ENCODE measurements around the gene AIFM1. TPM values are rescaled to one million over a fixed set of nuclear protein-coding genes. Genes with fewer than 3 reads are reported as not detected.

The AIFM1 gene
- total RNA-seq, 1 donor from 2014 or later = 14.0 TPM

- no peak for DNase-seq
Measured at GRCh38 chrX:130090364-130090763, 75.3 kb downstream of the AIFM1 start.

- DNase-seq = no peak
Measured at GRCh38 chrX:130086447-130087206, 79.0 kb downstream of the AIFM1 start.

GRCh38 chrX:130085551-130086446 is 79.8 kb downstream of the AIFM1 start:
- DNase-seq = peak; percentile 94

- DNase-seq = no peak
Measured at GRCh38 chrX:130084631-130085237, 80.9 kb downstream of the AIFM1 start.

GRCh38 chrX:130083656-130084382 is 81.8 kb downstream of the AIFM1 start:
- no peak for DNase-seq

- no peak for DNase-seq
Measured at GRCh38 chrX:130083107-130083490, 82.5 kb downstream of the AIFM1 start.

- DNase-seq = no peak
Measured at GRCh38 chrX:130082244-130083106, 83.2 kb downstream of the AIFM1 start.

GRCh38 chrX:130081421-130082045 is 84.1 kb downstream of the AIFM1 start:
- DNase-seq = no peak

GRCh38 chrX:130080791-130081367 is 84.8 kb downstream of the AIFM1 start:
- no peak for DNase-seq

- peak; percentile 82 for DNase-seq
Measured at GRCh38 chrX:130079824-130080406, 85.7 kb downstream of the AIFM1 start.

Other genes starting within 250 kb of the AIFM1 start
- 3.4 and 7.1 TPM in 2 replicates for gene BCORL1, start 183.2 kb downstream of the AIFM1 start, total RNA-seq
- 16.2 and 29.2 TPM in 2 replicates for gene ELF4, start 55.3 kb downstream of the AIFM1 start, total RNA-seq
- gene RAB33A, start 6.1 kb upstream of the AIFM1 start, total RNA-seq = 0.17 and 0.42 TPM in 2 replicates
- gene ZNF280C, start 103.1 kb upstream of the AIFM1 start, total RNA-seq = 2.9 and 4.0 TPM in 2 replicates
- gene SLC25A14, start 174.1 kb upstream of the AIFM1 start, total RNA-seq = 7.8 and 8.3 TPM in 2 replicates
- gene GPR119, start 219.8 kb upstream of the AIFM1 start, total RNA-seq = not detected in 2 replicates
- 22.1 and 23.9 TPM in 2 replicates for gene RBMX2, start 236.1 kb upstream of the AIFM1 start, total RNA-seq